H9 (cell line): ENCODE results near the gene NSMF. TPM values are rescaled to one million over a fixed set of nuclear protein-coding genes. Genes with fewer than 3 reads are reported as not detected.

ENCODE experiments used
- DNase-seq: peaks from one replicate; pipeline ENCODE4 v3.0.0-alpha.2; 2017
- H2AFZ ChIP-seq: one replicate; pipeline ENCODE4 v1.6.1; 2013; ENCODE audit warnings: mild to moderate bottlenecking, low read length, control low read depth, moderate library complexity
- H2AK5ac ChIP-seq: 2 replicates; pipeline ENCODE4 v1.6.1; 2013; ENCODE audit warnings: low read length, control low read depth, mixed read lengths; ENCODE audit not compliant: insufficient read length
- H2BK120ac ChIP-seq: one replicate; pipeline ENCODE4 v1.6.1; 2013; ENCODE audit warnings: low read depth, mild to moderate bottlenecking, low read length, control low read depth, inconsistent platforms; ENCODE audit not compliant: poor library complexity, severe bottlenecking
- H2BK12ac ChIP-seq: 2 replicates; pipeline ENCODE4 v1.6.1; 2013; ENCODE audit warnings: low read length, control low read depth, mixed read lengths, low read depth; ENCODE audit not compliant: insufficient read length
- H2BK15ac ChIP-seq: 2 replicates; pipeline ENCODE4 v1.6.1; 2013; ENCODE audit warnings: low read depth, low read length, control low read depth
- H2BK20ac ChIP-seq: one replicate; pipeline ENCODE4 v1.6.1; 2013; ENCODE audit warnings: low read depth, mild to moderate bottlenecking, low read length, control low read depth, inconsistent platforms; ENCODE audit not compliant: poor library complexity, severe bottlenecking
- H2BK5ac ChIP-seq: 2 replicates; pipeline ENCODE4 v1.6.1; 2013; ENCODE audit warnings: low read length, control low read depth, mixed read lengths; ENCODE audit not compliant: insufficient read length
- H3K14ac ChIP-seq: 2 replicates; pipeline ENCODE4 v1.6.1; 2013; ENCODE audit warnings: low read length, control low read depth; ENCODE audit not compliant: insufficient read depth
- H3K18ac ChIP-seq: 2 replicates; pipeline ENCODE4 v1.6.1; 2013; ENCODE audit warnings: low read depth, mild to moderate bottlenecking, mixed read lengths, low read length, control low read depth; ENCODE audit not compliant: insufficient read length
- H3K23ac ChIP-seq: 2 replicates; pipeline ENCODE4 v1.6.1; 2013; ENCODE audit warnings: low read length, control low read depth, mixed read lengths, low read depth; ENCODE audit not compliant: insufficient read length
- H3K23me2 ChIP-seq: 2 replicates; pipeline ENCODE4 v1.6.1; 2013; ENCODE audit warnings: low read depth, mild to moderate bottlenecking, mixed read lengths, low read length, control low read depth; ENCODE audit not compliant: insufficient read length, poor library complexity, severe bottlenecking
- H3K27ac ChIP-seq: 2 replicates; pipeline ENCODE4 v1.5.1; 2013; ENCODE audit warnings: low read length, control low read depth, mixed read lengths, low read depth; ENCODE audit not compliant: insufficient read length
- H3K27me3 ChIP-seq: 2 replicates; pipeline ENCODE4 v1.6.1; 2013; ENCODE audit warnings: low read length, control low read depth, inconsistent platforms; ENCODE audit not compliant: insufficient read depth
- H3K4ac ChIP-seq: 2 replicates; pipeline ENCODE4 v1.6.1; 2013; ENCODE audit warnings: low read depth, mild to moderate bottlenecking, control low read depth, inconsistent platforms, low read length, moderate library complexity
- H3K4me1 ChIP-seq: 2 replicates; pipeline ENCODE4 v1.6.1; 2013; ENCODE audit warnings: low read length, control low read depth, inconsistent platforms; ENCODE audit not compliant: insufficient read depth
- H3K4me2 ChIP-seq: 2 replicates; pipeline ENCODE4 v1.6.1; 2013; ENCODE audit warnings: low read length, control low read depth, mixed read lengths; ENCODE audit not compliant: insufficient read length, insufficient read depth
- H3K56ac ChIP-seq: 2 replicates; pipeline ENCODE4 v1.6.1; 2013; ENCODE audit warnings: low read depth, mild to moderate bottlenecking, mixed read lengths, low read length, control low read depth; ENCODE audit not compliant: insufficient read length
- H3K79me1 ChIP-seq: 2 replicates; pipeline ENCODE4 v1.6.1; 2013; ENCODE audit warnings: low read depth, mild to moderate bottlenecking, moderate library complexity, low read length, control low read depth, inconsistent platforms; ENCODE audit not compliant: insufficient read depth, poor library complexity, severe bottlenecking
- H3K79me2 ChIP-seq: 2 replicates; pipeline ENCODE4 v1.6.1; 2013; ENCODE audit warnings: low read length, control low read depth, inconsistent platforms; ENCODE audit not compliant: insufficient read depth
- H3K9ac ChIP-seq: 2 replicates; pipeline ENCODE4 v1.6.1; 2013; ENCODE audit warnings: low read length, control low read depth, mixed read lengths; ENCODE audit not compliant: insufficient read length; ENCODE audit errors: extremely low read depth
- H3K9me3 ChIP-seq: one replicate; pipeline ENCODE4 v1.6.1; 2013; ENCODE audit warnings: low read depth, low read length, inconsistent platforms; ENCODE audit not compliant: control insufficient read depth
- H3T11ph ChIP-seq: one replicate; pipeline ENCODE4 v1.6.1; 2013; ENCODE audit warnings: mild to moderate bottlenecking, low read length, control low read depth, inconsistent platforms
- H4K20me1 ChIP-seq: one replicate; pipeline ENCODE4 v1.6.1; 2013; ENCODE audit not compliant: control insufficient read depth, insufficient read length, insufficient read depth
- H4K5ac ChIP-seq: 2 replicates; pipeline ENCODE4 v1.6.1; 2013; ENCODE audit warnings: low read depth, mild to moderate bottlenecking, mixed read lengths, low read length, control low read depth; ENCODE audit not compliant: insufficient read length
- H4K8ac ChIP-seq: replicated peaks from 2 replicates; pipeline ENCODE4 v1.6.1; 2013; ENCODE audit warnings: low read length, control low read depth, mixed read lengths, low read depth; ENCODE audit not compliant: insufficient read length
- H4K91ac ChIP-seq: 2 replicates; pipeline ENCODE4 v1.6.1; 2013; ENCODE audit warnings: low read depth, mild to moderate bottlenecking, moderate library complexity, mixed read lengths, low read length, control low read depth; ENCODE audit not compliant: insufficient read length
- H3K27ac Mint-ChIP-seq, 3 experiments: 2 replicates in 2 of 3; 3 replicates in 1 of 3; pipeline ENCODE4 v1.8.0; 2020 to 2021; ENCODE audit warnings: mixed read lengths in 3 of 3, mild to moderate bottlenecking in 1 of 3, moderate library complexity in 1 of 3
- H3K27me3 Mint-ChIP-seq: 2 replicates; pipeline ENCODE4 v1.8.0; 2021; ENCODE audit warnings: low read depth, mild to moderate bottlenecking, moderate library complexity, mixed read lengths
- H3K36me3 Mint-ChIP-seq, 3 experiments: 2 replicates in 2 of 3; 3 replicates in 1 of 3; pipeline ENCODE4 v1.8.0; 2020 to 2021; ENCODE audit warnings: low read depth in 3 of 3, mixed read lengths in 3 of 3; ENCODE audit not compliant: insufficient read depth in 1 of 3
- H3K4me1 Mint-ChIP-seq, 2 experiments: 2 replicates each; pipeline ENCODE4 v1.8.0; 2020; ENCODE audit warnings: mixed read lengths in 2 of 2
- H3K4me3 Mint-ChIP-seq, 2 experiments: 2 replicates in 1 of 2; 3 replicates in 1 of 2; pipeline ENCODE4 v1.8.0; 2020 to 2021; ENCODE audit warnings: mild to moderate bottlenecking in 2 of 2, mixed read lengths in 2 of 2, moderate library complexity in 1 of 2
- H3K9me3 Mint-ChIP-seq, 2 experiments: 2 replicates in 1 of 2; 3 replicates in 1 of 2; pipeline ENCODE4 v1.8.0; 2020; ENCODE audit warnings: mild to moderate bottlenecking in 2 of 2, mixed read lengths in 2 of 2, moderate library complexity in 1 of 2
- WGBS: extraction: QIAGEN DNeasy Blood & Tissue Kit; methylation state at CpG from one replicate; pipeline ENCODE4 v1.1.7; 2013; ENCODE audit warnings: missing lambda C conversion rate, low lambda C conversion rate, mixed read lengths; ENCODE audit not compliant: insufficient read length; ENCODE audit errors: extremely low coverage; 5-methylcytosine and 5-hydroxymethylcytosine counted together
- total RNA-seq: library from RNA; stranded (reverse); gene quantifications from 2 replicates; pipeline ENCODE4 v1.2.1, GENCODE V29; 2021
- TF ChIP-seq, protein P1 (sequence below): fragments of 200-600 bp; sonication (generic); conservative IDR thresholded peaks from 3 replicates; pipeline ENCODE4 v1.8.0; 2021; ENCODE audit warnings: antibody characterized with exemption, mild to moderate bottlenecking

NSMF gene
- total RNA-seq, 1 experiment from 2014 or later: 46.3 TPM

DNA sequence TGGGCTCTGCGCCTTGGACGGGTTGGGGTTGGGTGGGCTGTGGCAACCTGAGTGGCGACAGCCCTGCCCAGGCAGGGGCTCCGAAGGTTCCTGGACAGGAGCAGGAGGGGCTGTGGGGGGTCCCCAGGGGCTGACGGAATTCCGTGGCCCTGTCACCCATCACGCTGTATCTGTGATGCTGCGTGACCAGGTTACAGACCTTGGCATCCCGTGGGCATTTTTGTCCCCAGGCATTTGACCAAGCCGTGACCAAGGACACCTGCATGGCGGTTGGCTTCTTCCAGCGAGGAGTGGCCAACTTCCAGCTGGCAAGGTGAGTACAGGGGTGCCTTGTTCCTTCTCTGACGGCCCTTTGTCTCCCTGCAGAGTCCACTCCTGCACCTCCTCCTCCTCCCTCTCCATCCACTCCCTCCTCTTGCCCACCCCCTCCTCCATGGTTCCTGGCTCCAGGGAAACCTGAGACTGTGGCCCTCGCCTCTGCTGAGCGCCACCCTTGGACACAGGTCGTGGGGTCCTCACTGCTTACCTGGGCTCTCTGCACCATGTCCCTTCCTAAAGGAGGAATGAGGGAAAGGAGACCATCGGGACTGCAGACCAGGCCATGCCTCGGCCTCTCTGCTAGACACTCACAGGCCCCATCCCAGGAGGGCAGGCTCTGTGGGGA, 33.0 kb downstream of the NSMF start:
- H4K8ac ChIP-seq: no peak overlapping the region
- TF ChIP-seq, protein P1, sequence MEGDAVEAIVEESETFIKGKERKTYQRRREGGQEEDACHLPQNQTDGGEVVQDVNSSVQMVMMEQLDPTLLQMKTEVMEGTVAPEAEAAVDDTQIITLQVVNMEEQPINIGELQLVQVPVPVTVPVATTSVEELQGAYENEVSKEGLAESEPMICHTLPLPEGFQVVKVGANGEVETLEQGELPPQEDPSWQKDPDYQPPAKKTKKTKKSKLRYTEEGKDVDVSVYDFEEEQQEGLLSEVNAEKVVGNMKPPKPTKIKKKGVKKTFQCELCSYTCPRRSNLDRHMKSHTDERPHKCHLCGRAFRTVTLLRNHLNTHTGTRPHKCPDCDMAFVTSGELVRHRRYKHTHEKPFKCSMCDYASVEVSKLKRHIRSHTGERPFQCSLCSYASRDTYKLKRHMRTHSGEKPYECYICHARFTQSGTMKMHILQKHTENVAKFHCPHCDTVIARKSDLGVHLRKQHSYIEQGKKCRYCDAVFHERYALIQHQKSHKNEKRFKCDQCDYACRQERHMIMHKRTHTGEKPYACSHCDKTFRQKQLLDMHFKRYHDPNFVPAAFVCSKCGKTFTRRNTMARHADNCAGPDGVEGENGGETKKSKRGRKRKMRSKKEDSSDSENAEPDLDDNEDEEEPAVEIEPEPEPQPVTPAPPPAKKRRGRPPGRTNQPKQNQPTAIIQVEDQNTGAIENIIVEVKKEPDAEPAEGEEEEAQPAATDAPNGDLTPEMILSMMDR: no peak
- H4K5ac ChIP-seq: no peak overlapping the region
- H3K4me1 Mint-ChIP-seq: peaks cover 5 to 7% of the 10 kb centered on the region in 2 experiments
- no peak overlapping the region for H2AFZ ChIP-seq
- H3K27me3 Mint-ChIP-seq: peaks cover 10% of the 10 kb centered on the region
- H3K9me3 Mint-ChIP-seq: no peaks in the 10 kb centered on the region
- H3K9me3 ChIP-seq: no peaks in the 10 kb centered on the region
- H3K14ac ChIP-seq: no peak overlapping the region
- no peak overlapping the region for H3K18ac ChIP-seq
- DNase-seq: no peak
- no peak overlapping the region for H3K4ac ChIP-seq
- no peaks in the 10 kb centered on the region for H3K36me3 Mint-ChIP-seq
- no peaks in the 10 kb centered on the region for H3K79me1 ChIP-seq
- H2BK20ac ChIP-seq: no peak overlapping the region
- no peak overlapping the region for H3K23ac ChIP-seq
- no peaks in the 10 kb centered on the region for H4K20me1 ChIP-seq
- no peak overlapping the region for H3K27ac ChIP-seq
- H3K9ac ChIP-seq: no peak overlapping the region
- H3K4me3 Mint-ChIP-seq: no peak overlapping the region
- H3K27ac Mint-ChIP-seq: no peak overlapping the region
- H3T11ph ChIP-seq: no peak overlapping the region
- H3K56ac ChIP-seq: no peak overlapping the region
- no peaks in the 10 kb centered on the region for H3K79me2 ChIP-seq
- no peak overlapping the region for H2BK5ac ChIP-seq
- H3K4me1 ChIP-seq: no peaks in the 10 kb centered on the region
- H2BK12ac ChIP-seq: no peak overlapping the region
- H4K91ac ChIP-seq: no peak overlapping the region
- peaks cover 11% of the 10 kb centered on the region for H3K23me2 ChIP-seq
- no peak overlapping the region for H2AK5ac ChIP-seq
- WGBS: no CpG with 5 or more reads among the region's 18 CpGs
- H3K4me2 ChIP-seq: no peak overlapping the region
- H3K27me3 ChIP-seq: no peaks in the 10 kb centered on the region
- no peak overlapping the region for H2BK120ac ChIP-seq
- H2BK15ac ChIP-seq: no peak overlapping the region
